Upper lobe of left lung (tissue), 6 donors: ENCODE results near the gene MUC21. TPM values are rescaled to one million over a fixed set of nuclear protein-coding genes. Genes with fewer than 3 reads are reported as not detected.

Experiments
- ATAC-seq, 2 donors: fragments of 200-7000 bp; cut with Tn5 transposase; one replicate each; pipeline ENCODE4 v1.9.1; 2022; ENCODE audit warnings: mild to moderate bottlenecking in 2 of 2, moderate library complexity in 2 of 2; ENCODE audit not compliant: low FRiP score in 2 of 2
- DNase-seq, 2 donors: peaks; one replicate each; pipeline ENCODE4 v3.0.0-alpha.2; 2019 to 2020
- H3K27ac ChIP-seq, 4 donors: fragments of 200-600 bp; sonication (generic); one replicate each; pipeline ENCODE4 v1.5.1; 2016 to 2019
- H3K27me3 ChIP-seq, 4 donors: fragments of 200-600 bp; sonication (generic); one replicate each; pipeline ENCODE4 v1.5.1; 2017 to 2019
- H3K36me3 ChIP-seq, 4 donors: fragments of 200-600 bp; sonication (generic); one replicate each; pipeline ENCODE4 v1.5.1; 2016 to 2019
- H3K4me1 ChIP-seq, 4 donors: fragments of 200-600 bp; sonication (generic); one replicate each; pipeline ENCODE4 v1.5.1; 2018 to 2019
- H3K4me3 ChIP-seq, 4 donors: fragments of 200-600 bp; sonication (generic); one replicate each; pipeline ENCODE4 v1.5.1; 2017 to 2019; ENCODE audit warnings: mild to moderate bottlenecking in 2 of 4, moderate library complexity in 1 of 4
- H3K9me3 ChIP-seq, 4 donors: fragments of 200-600 bp; sonication (generic); one replicate each; pipeline ENCODE4 v1.5.1; 2018 to 2019
- CTCF ChIP-seq, 6 experiments: fragments of 450-650 bp in 4 of 6; fragments of 200-600 bp in 2 of 6; sonication (generic) in 2 of 6; IDR thresholded peaks; one replicate each; pipeline ENCODE4 v1.5.1; 2016 to 2019; ENCODE audit warnings: antibody characterized with exemption in 6 of 6
- EP300 ChIP-seq, 4 donors: sonication (generic); formaldehyde crosslinking; IDR thresholded peaks; one replicate each; pipeline ENCODE4 v1.5.1; 2017; ENCODE audit warnings: antibody characterized with exemption in 4 of 4, control low read depth in 2 of 4
- POLR2A ChIP-seq, 4 donors: fragments of 450-650 bp; IDR thresholded peaks; one replicate each; pipeline ENCODE4 v1.5.1; 2016 to 2017; ENCODE audit warnings: antibody characterized with exemption in 4 of 4, mild to moderate bottlenecking in 2 of 4
- POLR2AphosphoS5 ChIP-seq, 2 donors: sonication (generic); formaldehyde crosslinking; IDR thresholded peaks; one replicate each; pipeline ENCODE4 v1.5.1; 2017; ENCODE audit warnings: antibody characterized with exemption in 2 of 2
- WGBS, 2 donors: methylation state at CpG; one replicate each; pipeline ENCODE4 v1.1.5; 2017 to 2018; 5-methylcytosine and 5-hydroxymethylcytosine counted together
- total RNA-seq, 6 donors: library from RNA; depleted of rRNA in 4 of 6; stranded (reverse); fragments of >200 nt in 4 of 6; gene quantifications; one replicate each; pipeline versions ENCODE4 v1.1.0 to v1.2.1, GENCODE V29; 2016 to 2021
- donor health status: DM: no; HTN: no; CAD: no; lungs with moderate emphysema.
- donor health status: DM: no; HTN: yes; CAD: no; lungs with severe emphysema.

MUC21 gene
- total RNA-seq, 6 donors from 2014 or later = 2.1 to 5.2 (median 3.6) TPM

GRCh38 chr6:31025595-31025994 lies 42.1 kb downstream of the MUC21 start:
- ATAC-seq (peak in 1 of 2 donors; percentile 46), DNase-seq (no peak)
- 87 to 90% methylated on average over 4 of the region's 4 CpGs for WGBS, 2 donors
- H3K27me3 ChIP-seq = no peaks in the 10 kb centered on the region
- no peak overlapping the region for H3K27ac ChIP-seq
- no peaks in the 10 kb centered on the region for H3K4me1 ChIP-seq
- TF ChIP-seq CTCF (IDR thresholded peaks at IDR 0.05) (no peak), POLR2AphosphoS5 (IDR thresholded peaks at IDR 0.05) (no peak), EP300 (IDR thresholded peaks at IDR 0.05) (no peak), POLR2A (IDR thresholded peaks at IDR 0.05) (no peak)
- no peaks in the 10 kb centered on the region for H3K36me3 ChIP-seq
- H3K4me3 ChIP-seq = no peak overlapping the region
- H3K9me3 ChIP-seq = no peaks in the 10 kb centered on the region

- no peak for TF ChIP-seq POLR2A (IDR thresholded peaks at IDR 0.05)
- no peak for TF ChIP-seq EP300 (IDR thresholded peaks at IDR 0.05)
- no peak for TF ChIP-seq CTCF (IDR thresholded peaks at IDR 0.05)
- no peak for TF ChIP-seq POLR2AphosphoS5 (IDR thresholded peaks at IDR 0.05)
- no peak for ATAC-seq
- no peak overlapping the region for H3K27ac ChIP-seq
- WGBS, 2 donors = 85 to 89% methylated on average over 6 of the region's 6 CpGs
- H3K36me3 ChIP-seq = no peaks in the 10 kb centered on the region
- no peaks in the 10 kb centered on the region for H3K9me3 ChIP-seq
- no peak for DNase-seq
- no peak overlapping the region for H3K4me3 ChIP-seq
- H3K27me3 ChIP-seq = no peaks in the 10 kb centered on the region
- no peaks in the 10 kb centered on the region for H3K4me1 ChIP-seq
These were observed 47.6 kb downstream of the MUC21 start for GRCh38 chr6:31031095-31031494.

- no peak overlapping the region for H3K27ac ChIP-seq
- no peaks in the 10 kb centered on the region for H3K9me3 ChIP-seq
- 90 to 96% methylated on average over 4 of the region's 4 CpGs for WGBS, 2 donors
- TF ChIP-seq CTCF (IDR thresholded peaks at IDR 0.05) (no peak), POLR2AphosphoS5 (IDR thresholded peaks at IDR 0.05) (no peak), EP300 (IDR thresholded peaks at IDR 0.05) (no peak), POLR2A (IDR thresholded peaks at IDR 0.05) (no peak)
- H3K36me3 ChIP-seq = no peaks in the 10 kb centered on the region
- no peaks in the 10 kb centered on the region for H3K4me1 ChIP-seq
- no peaks in the 10 kb centered on the region for H3K27me3 ChIP-seq
- ATAC-seq = no peak
- DNase-seq = no peak
- no peak overlapping the region for H3K4me3 ChIP-seq
These were observed 49.6 kb downstream of the MUC21 start for GRCh38 chr6:31033075-31033474.

GRCh38 chr6:31035862-31036497 lies 52.5 kb downstream of the MUC21 start:
- no peak overlapping the region for H3K27ac ChIP-seq
- no peaks in the 10 kb centered on the region for H3K36me3 ChIP-seq
- 46 to 57% methylated on average over 4 of the region's 4 CpGs for WGBS, 2 donors
- ATAC-seq (no peak), DNase-seq (no peak)
- TF ChIP-seq CTCF (IDR thresholded peaks at IDR 0.05) = no peak
- no peak for TF ChIP-seq POLR2AphosphoS5 (IDR thresholded peaks at IDR 0.05)
- TF ChIP-seq EP300 (IDR thresholded peaks at IDR 0.05) = no peak
- H3K27me3 ChIP-seq = no peaks in the 10 kb centered on the region
- no peaks in the 10 kb centered on the region for H3K9me3 ChIP-seq
- no peaks in the 10 kb centered on the region for H3K4me1 ChIP-seq
- H3K4me3 ChIP-seq = no peak overlapping the region

GRCh38 chr6:31037169-31037568 lies 53.7 kb downstream of the MUC21 start:
- DNase-seq = no peak
- WGBS, 2 donors = 87 to 89% methylated on average over 5 to 7 of the region's 7 CpGs
- Histone ChIP-seq H3K4me3 (no peak overlapping the region), H3K27me3 (no peaks in the 10 kb centered on the region), H3K36me3 (no peaks in the 10 kb centered on the region), H3K4me1 (no peaks in the 10 kb centered on the region), H3K9me3 (no peaks in the 10 kb centered on the region), H3K27ac (peak overlapping the region in 1 of 4 donors; percentile 39)
- no peak for TF ChIP-seq CTCF (IDR thresholded peaks at IDR 0.05)
- no peak for TF ChIP-seq EP300 (IDR thresholded peaks at IDR 0.05)
- TF ChIP-seq POLR2AphosphoS5 (IDR thresholded peaks at IDR 0.05) = no peak
- TF ChIP-seq POLR2A (IDR thresholded peaks at IDR 0.05) = no peak
- peak in 1 of 2 donors; percentile 45 for ATAC-seq
